Activated naive CD4-positive, alpha-beta T cell treated with anti-CD3 and anti-CD28 coated beads for 36 hours (primary cell): ENCODE data around the gene SNX32. TPM values are rescaled to one million over a fixed set of nuclear protein-coding genes. Genes with fewer than 3 reads are reported as not detected.
"Not testable (repeated sequence)": the region's sequence is repeated elsewhere in the genome, so short reads cannot be mapped to it uniquely, and the experiment has no call there.

Experiments
- CTCF ChIA-PET: fragments of 350-600 bp; sonication (Branson Sonifier 250); formaldehyde crosslinking; loops from one replicate; lab custom pipeline; 2021; ENCODE audit warnings: antibody characterized with exemption; lab: Charles Lee
- DNase-seq: peaks from one replicate; pipeline ENCODE4 v3.0.0-alpha.2; 2020
- H3K27ac Mint-ChIP-seq: one replicate; pipeline ENCODE4 v1.8.0; 2021; ENCODE audit warnings: mild to moderate bottlenecking, mixed read lengths
- H3K27me3 Mint-ChIP-seq: one replicate; pipeline ENCODE4 v1.8.0; 2021; ENCODE audit warnings: low read depth, mixed read lengths
- H3K36me3 Mint-ChIP-seq: one replicate; pipeline ENCODE4 v1.8.0; 2021; ENCODE audit warnings: low read depth, mixed read lengths
- H3K4me1 Mint-ChIP-seq: one replicate; pipeline ENCODE4 v1.8.0; 2021; ENCODE audit warnings: low read depth, mixed read lengths
- H3K4me3 Mint-ChIP-seq: one replicate; pipeline ENCODE4 v1.8.0; 2021; ENCODE audit warnings: mild to moderate bottlenecking, moderate library complexity, mixed read lengths
- H3K9me3 Mint-ChIP-seq: one replicate; pipeline ENCODE4 v1.8.0; 2021; ENCODE audit warnings: mixed read lengths
- intact Hi-C: fragments of 100-400 bp; cut with micrococcal nuclease; formaldehyde crosslinking; loops from one replicate; pipeline ENCODE4 v1.15.1; 2023
- total RNA-seq, 2 experiments: library from RNA; stranded (reverse); gene quantifications; one replicate each; pipeline ENCODE4 v1.2.3, GENCODE V29; 2021

SNX32 gene
- total RNA-seq, 2 experiments from 2014 or later: 1.5 to 2.0 TPM

- no peaks in the 10 kb centered on the region for H3K9me3 Mint-ChIP-seq
- intact Hi-C loops: loop anchor here (1.0 to 2.0 kb wide), 5 partner anchors 12 to 177 kb away; partner anchors contain the start of genes AP5B1, CFL1, EFEMP2 and FOSL1
- H3K36me3 Mint-ChIP-seq: peaks cover 37% of the 10 kb centered on the region
- H3K4me1 Mint-ChIP-seq: peaks cover 62% of the 10 kb centered on the region
- CTCF ChIA-PET: interaction anchor here (0.7 to 14.7 kb wide), 25 partner anchors 9 to 223 kb away, joined by 3 to 178 read pairs (median 5); partner anchors contain the start of genes CFL1, EFEMP2, FOSL1 and MUS81
- peak within 1 kb of the TSS; percentile 97 for H3K4me3 Mint-ChIP-seq
- peak within 1 kb of the TSS; percentile 95 for H3K27ac Mint-ChIP-seq
- peak; percentile 99 for DNase-seq
- H3K27me3 Mint-ChIP-seq: no peaks in the 10 kb centered on the region
Observed at GRCh38 chr11:65888163-65888814, 54.5 kb downstream of the SNX32 start, which contains the start of gene FIBP. TSS of gene FIBP (minus strand) at chr11:65888471. CDS start at chr11:65888418, 53 bp downstream.

- peak; percentile 99 for DNase-seq
- H3K27me3 Mint-ChIP-seq: no peaks in the 10 kb centered on the region
- peaks cover 66% of the 10 kb centered on the region for H3K4me1 Mint-ChIP-seq
- peak within 1 kb of the TSS; percentile 95 for H3K27ac Mint-ChIP-seq
- intact Hi-C loops: loop anchor here (1.0 to 10.0 kb wide), 7 partner anchors 29 to 378 kb away; partner anchors contain the start of genes C11orf68, DRAP1, PACS1 and RAB1B
- H3K4me3 Mint-ChIP-seq: peak within 1 kb of the TSS; percentile 97
- H3K36me3 Mint-ChIP-seq: peaks cover 29% of the 10 kb centered on the region
- CTCF ChIA-PET: interaction anchor here (0.6 to 14.7 kb wide), 21 partner anchors 7 to 245 kb away, joined by 3 to 178 read pairs (median 5); partner anchors contain the start of genes CFL1, FOSL1 and MUS81
- H3K9me3 Mint-ChIP-seq: no peaks in the 10 kb centered on the region
Observed at GRCh38 chr11:65890324-65891218, 56.8 kb downstream of the SNX32 start, which contains the start of gene CCDC85B. TSS of gene CCDC85B (plus strand) at chr11:65890673. CDS start at chr11:65890784, 111 bp downstream.

GRCh38 chr11:65891219-65892136, 57.7 kb downstream of the SNX32 start:
- H3K36me3 Mint-ChIP-seq: peaks cover 33% of the 10 kb centered on the region
- no peaks in the 10 kb centered on the region for H3K27me3 Mint-ChIP-seq
- peak overlapping the region; percentile 83 for H3K27ac Mint-ChIP-seq
- H3K4me1 Mint-ChIP-seq: peaks cover 73% of the 10 kb centered on the region
- peak overlapping the region; percentile 79 for H3K4me3 Mint-ChIP-seq
- no peaks in the 10 kb centered on the region for H3K9me3 Mint-ChIP-seq
- CTCF ChIA-PET: interaction anchor here (0.6 to 14.7 kb wide), 20 partner anchors 6 to 185 kb away, joined by 3 to 178 read pairs (median 5); partner anchors contain the start of genes CFL1, FOSL1 and MUS81
- intact Hi-C loops: loop anchor here (2.0 to 10.0 kb wide), 4 partner anchors 161 to 377 kb away; partner anchors contain the start of genes PACS1, RAB1B and SF3B2
- peak; percentile 40 for DNase-seq

- intact Hi-C loops: loop anchor here (5.0 to 10.0 kb wide), 3 partner anchors 160 to 243 kb away; partner anchors contain the start of genes PACS1 and SF3B2
- H3K36me3 Mint-ChIP-seq: peaks cover 31% of the 10 kb centered on the region
- peak; percentile 48 for DNase-seq
- H3K4me1 Mint-ChIP-seq: peaks cover 73% of the 10 kb centered on the region
- not testable (repeated sequence) for H3K27me3 Mint-ChIP-seq, H3K9me3 Mint-ChIP-seq
- CTCF ChIA-PET: interaction anchor here (0.7 to 14.7 kb wide), 8 partner anchors 7 to 186 kb away, joined by 3 to 178 read pairs (median 4); partner anchors contain the start of genes CFL1, FOSL1 and MUS81
- H3K4me3 Mint-ChIP-seq: peak overlapping the region; percentile 79
- peak overlapping the region; percentile 83 for H3K27ac Mint-ChIP-seq
Observed at GRCh38 chr11:65892137-65892540, 58.4 kb downstream of the SNX32 start.

GRCh38 chr11:65892661-65893317, 59.0 kb downstream of the SNX32 start:
- H3K4me1 Mint-ChIP-seq: peaks cover 73% of the 10 kb centered on the region
- H3K27ac Mint-ChIP-seq: peak overlapping the region; percentile 83
- intact Hi-C loops: loop anchor here (5.0 to 10.0 kb wide), 3 partner anchors 160 to 242 kb away; partner anchors contain the start of genes PACS1 and SF3B2
- no peaks in the 10 kb centered on the region for H3K9me3 Mint-ChIP-seq
- DNase-seq: no peak
- peaks cover 33% of the 10 kb centered on the region for H3K36me3 Mint-ChIP-seq
- peak overlapping the region; percentile 79 for H3K4me3 Mint-ChIP-seq
- CTCF ChIA-PET: interaction anchor here (0.7 to 14.7 kb wide), 9 partner anchors 8 to 187 kb away, joined by 3 to 178 read pairs (median 4); partner anchors contain the start of genes CFL1, FOSL1 and MUS81
- H3K27me3 Mint-ChIP-seq: no peaks in the 10 kb centered on the region

- intact Hi-C loops: loop anchor here (5.0 to 10.0 kb wide), 3 partner anchors 158 to 241 kb away; partner anchors contain the start of genes PACS1 and SF3B2
- no peaks in the 10 kb centered on the region for H3K9me3 Mint-ChIP-seq
- CTCF ChIA-PET: interaction anchor here (0.7 to 14.7 kb wide), 6 partner anchors 9 to 388 kb away, joined by 3 to 178 read pairs (median 30); partner anchors contain the start of genes CFL1 and MUS81
- peaks cover 35% of the 10 kb centered on the region for H3K36me3 Mint-ChIP-seq
- peak overlapping the region; percentile 83 for H3K27ac Mint-ChIP-seq
- peaks cover 73% of the 10 kb centered on the region for H3K4me1 Mint-ChIP-seq
- H3K4me3 Mint-ChIP-seq: peak overlapping the region; percentile 74
- peak; percentile 53 for DNase-seq
- no peaks in the 10 kb centered on the region for H3K27me3 Mint-ChIP-seq
Observed at GRCh38 chr11:65894034-65894591, 60.4 kb downstream of the SNX32 start.

GRCh38 chr11:65895482-65895981, 61.8 kb downstream of the SNX32 start:
- intact Hi-C loops: loop anchor here (10.0 kb wide), 1 partner anchor 239 kb away; no protein-coding TSS in a partner anchor
- CTCF ChIA-PET: interaction anchor here (6.8 kb wide), 1 partner anchor 11 kb away, joined by 52 read pairs; no protein-coding TSS in a partner anchor
- Mint-ChIP-seq H3K9me3 (no peaks in the 10 kb centered on the region), H3K4me1 (peaks cover 61% of the 10 kb centered on the region), H3K36me3 (peaks cover 35% of the 10 kb centered on the region), H3K27ac (peak overlapping the region; percentile 42), H3K4me3 (no peak overlapping the region), H3K27me3 (no peaks in the 10 kb centered on the region)
- DNase-seq: no peak

GRCh38 chr11:65896034-65896999, 62.6 kb downstream of the SNX32 start:
- no peak overlapping the region for H3K4me3 Mint-ChIP-seq
- DNase-seq: peak; percentile 56
- peak overlapping the region; percentile 42 for H3K27ac Mint-ChIP-seq
- intact Hi-C loops: loop anchor here (10.0 kb wide), 1 partner anchor 238 kb away; no protein-coding TSS in a partner anchor
- peaks cover 63% of the 10 kb centered on the region for H3K4me1 Mint-ChIP-seq
- CTCF ChIA-PET: interaction anchor here (0.8 to 6.8 kb wide), 6 partner anchors 7 to 126 kb away, joined by 3 to 52 read pairs (median 4); partner anchors contain the start of genes CCDC85B, FIBP and MUS81
- H3K27me3 Mint-ChIP-seq: no peaks in the 10 kb centered on the region
- H3K9me3 Mint-ChIP-seq: no peaks in the 10 kb centered on the region
- H3K36me3 Mint-ChIP-seq: peaks cover 35% of the 10 kb centered on the region

GRCh38 chr11:65897020-65897471, 63.3 kb downstream of the SNX32 start:
- Mint-ChIP-seq H3K27ac (peak overlapping the region; percentile 42), H3K27me3 (no peaks in the 10 kb centered on the region), H3K4me3 (peak overlapping the region; percentile 39), H3K36me3 (peaks cover 32% of the 10 kb centered on the region), H3K4me1 (peaks cover 60% of the 10 kb centered on the region), H3K9me3 (no peaks in the 10 kb centered on the region)
- intact Hi-C loops: loop anchor here (10.0 kb wide), 1 partner anchor 238 kb away; no protein-coding TSS in a partner anchor
- CTCF ChIA-PET: interaction anchor here (0.8 to 6.8 kb wide), 6 partner anchors 8 to 125 kb away, joined by 3 to 52 read pairs (median 4); partner anchors contain the start of genes CCDC85B, FIBP and MUS81
- no peak for DNase-seq
